Mammary epithelial cell (primary cell): ENCODE measurements around the gene CENPX.

Experiments
- EZH2 ChIP-seq: IDR thresholded peaks from 2 replicates; pipeline ENCODE4 v1.6.1; 2012; ENCODE audit warnings: low read length, inconsistent platforms, borderline replicate concordance
- TF ChIP-seq, protein P1 (sequence below), 2 donors: IDR thresholded peaks in 1 of 2; conservative IDR thresholded peaks in 1 of 2; 2 replicates each; pipeline ENCODE4 v1.5.1; 2011 to 2012; ENCODE audit warnings: inconsistent platforms in 2 of 2, low read length in 2 of 2, mild to moderate bottlenecking in 2 of 2, control low read depth in 1 of 2, low read depth in 1 of 2; ENCODE audit not compliant: insufficient read depth in 1 of 2; ENCODE audit errors: extremely low read depth in 1 of 2

GRCh38 chr17:81991684-81992305, 30.9 kb downstream of the CENPX start:
- TF ChIP-seq, protein P1, sequence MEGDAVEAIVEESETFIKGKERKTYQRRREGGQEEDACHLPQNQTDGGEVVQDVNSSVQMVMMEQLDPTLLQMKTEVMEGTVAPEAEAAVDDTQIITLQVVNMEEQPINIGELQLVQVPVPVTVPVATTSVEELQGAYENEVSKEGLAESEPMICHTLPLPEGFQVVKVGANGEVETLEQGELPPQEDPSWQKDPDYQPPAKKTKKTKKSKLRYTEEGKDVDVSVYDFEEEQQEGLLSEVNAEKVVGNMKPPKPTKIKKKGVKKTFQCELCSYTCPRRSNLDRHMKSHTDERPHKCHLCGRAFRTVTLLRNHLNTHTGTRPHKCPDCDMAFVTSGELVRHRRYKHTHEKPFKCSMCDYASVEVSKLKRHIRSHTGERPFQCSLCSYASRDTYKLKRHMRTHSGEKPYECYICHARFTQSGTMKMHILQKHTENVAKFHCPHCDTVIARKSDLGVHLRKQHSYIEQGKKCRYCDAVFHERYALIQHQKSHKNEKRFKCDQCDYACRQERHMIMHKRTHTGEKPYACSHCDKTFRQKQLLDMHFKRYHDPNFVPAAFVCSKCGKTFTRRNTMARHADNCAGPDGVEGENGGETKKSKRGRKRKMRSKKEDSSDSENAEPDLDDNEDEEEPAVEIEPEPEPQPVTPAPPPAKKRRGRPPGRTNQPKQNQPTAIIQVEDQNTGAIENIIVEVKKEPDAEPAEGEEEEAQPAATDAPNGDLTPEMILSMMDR (conservative IDR thresholded peaks at IDR 0.05 in 1 of 2, IDR thresholded peaks at IDR 0.05 in 1 of 2; ENCODE audit: extremely low read depth in 1 of 2, insufficient read depth in 1 of 2, low read depth in 1 of 2, low read length in 2 of 2), result no peak
- TF ChIP-seq EZH2, result no peak
